CD1c-positive myeloid dendritic cell (primary cell): ENCODE measurements around the gene NIP7.
"Not testable (repeated sequence)": the region's sequence is repeated elsewhere in the genome, so short reads cannot be mapped to it uniquely, and the experiment has no call there.

Experiments
- DNase-seq: peaks from one replicate; pipeline ENCODE4 v3.0.0-alpha.2; 2016; ENCODE audit errors: extremely low spot score

NIP7 gene

GRCh38 chr16:69345923-69346322, 6.4 kb downstream of the NIP7 start:
- peak; percentile 74 for DNase-seq

- DNase-seq = no peak
Measured at GRCh38 chr16:69346683-69347082, 7.1 kb downstream of the NIP7 start.

GRCh38 chr16:69348222-69348621, 8.7 kb downstream of the NIP7 start:
- no peak for DNase-seq

- DNase-seq = no peak
Measured at GRCh38 chr16:69349536-69349935, 10.0 kb downstream of the NIP7 start.

- no peak for DNase-seq
Measured at GRCh38 chr16:69350536-69351133, 11.1 kb downstream of the NIP7 start.

GRCh38 chr16:69351309-69352027, 11.9 kb downstream of the NIP7 start, which contains the start of gene TMED6:
TSS of gene TMED6 (minus strand) at chr16:69351786. CDS start at chr16:69351753, 33 bp downstream.
- no peak for DNase-seq

- not testable (repeated sequence) for DNase-seq
Measured at GRCh38 chr16:69360070-69360469, 20.5 kb downstream of the NIP7 start.

GRCh38 chr16:69363281-69363717, 23.7 kb downstream of the NIP7 start:
- no peak for DNase-seq

- no peak for DNase-seq
Measured at GRCh38 chr16:69364088-69364487, 24.5 kb downstream of the NIP7 start.

- DNase-seq = no peak
Measured at GRCh38 chr16:69365901-69366300, 26.3 kb downstream of the NIP7 start.

- no peak for DNase-seq
Measured at GRCh38 chr16:69366431-69366830, 26.9 kb downstream of the NIP7 start.

GRCh38 chr16:69367980-69368379, 28.4 kb downstream of the NIP7 start:
- no peak for DNase-seq

- DNase-seq = no peak
Measured at GRCh38 chr16:69368866-69369265, 29.3 kb downstream of the NIP7 start.

GRCh38 chr16:69371564-69371963, 32.0 kb downstream of the NIP7 start:
- DNase-seq = no peak

GRCh38 chr16:69373019-69373418, 33.4 kb downstream of the NIP7 start:
- no peak for DNase-seq

- no peak for DNase-seq
Measured at GRCh38 chr16:69376393-69377059, 37.0 kb downstream of the NIP7 start.

GRCh38 chr16:69378036-69378435, 38.5 kb downstream of the NIP7 start:
- DNase-seq = no peak

GRCh38 chr16:69378760-69379159, 39.2 kb downstream of the NIP7 start:
- DNase-seq = no peak

- peak; percentile 35 for DNase-seq
Measured at GRCh38 chr16:69381231-69381630, 41.7 kb downstream of the NIP7 start.

- DNase-seq = no peak
Measured at GRCh38 chr16:69382421-69382820, 42.8 kb downstream of the NIP7 start.

- no peak for DNase-seq
Measured at GRCh38 chr16:69384974-69385373, 45.4 kb downstream of the NIP7 start.

GRCh38 chr16:69386596-69386995, 47.0 kb downstream of the NIP7 start:
- no peak for DNase-seq
